ENCODE data around the gene SAMD13. TPM values are rescaled to one million over a fixed set of nuclear protein-coding genes. Genes with fewer than 3 reads are reported as not detected.

The SAMD13 gene
- total and polyA plus RNA-seq, 10 of the 15 experiments (the other 5 are each of a cell fraction or from before 2014, with no cell fraction given), result 0.81 to 1.9 (median 1.2) TPM; not detected in 1

DNA sequence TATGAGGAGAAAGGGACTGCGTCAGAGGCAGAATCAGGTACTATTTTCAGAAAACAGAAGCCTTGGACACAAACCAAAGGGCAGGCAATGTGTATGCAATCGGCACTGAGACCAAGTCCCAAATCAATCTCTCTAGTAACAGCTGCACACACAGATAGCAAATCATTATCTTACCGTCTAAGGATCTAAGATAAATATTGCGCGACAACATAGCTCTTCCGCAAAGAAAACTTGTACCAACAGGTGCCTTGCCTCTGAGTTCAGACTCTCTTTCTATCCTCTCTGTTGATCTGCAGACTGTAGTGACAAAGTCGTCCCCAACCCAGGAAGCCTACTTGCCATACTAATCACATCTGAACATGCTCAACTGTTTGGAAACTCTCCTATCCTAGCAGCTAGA is 22.6 kb upstream of the SAMD13 start:
- DNase-seq (ENCODE audit: low read depth, low spot score) (no peak), FAIRE-seq (no peak), ATAC-seq (no peak)
- intact Hi-C loops (cut with micrococcal nuclease; ENCODE audit: unreplicated experiment), result no loop called here
- ChIA-PET CTCF (interaction anchor here (0.6 kb wide), 1 partner anchor 360 kb away, joined by 3 read pairs; no protein-coding TSS in a partner anchor), RAD21 (ENCODE audit: unreplicated experiment) (no interaction called here), SMC1A (ENCODE audit: uncharacterized antibody, unreplicated experiment) (no interaction called here), POLR2A (no interaction called here)
- no TSS peak for BruUV-seq (replicated peaks)
- no peak overlapping the region for H2AFZ ChIP-seq (ENCODE audit: control insufficient read depth, low read depth, low read length)
- WGBS (ENCODE audit: insufficient coverage, insufficient replicate concordance, low lambda C conversion rate, missing lambda C conversion rate), result 66% methylated on average over 6 of the region's 7 CpGs
- H3K4me1 ChIP-seq (ENCODE audit: control insufficient read depth, insufficient read depth, low read length), result no peaks in the 10 kb centered on the region
- H3K4me2 ChIP-seq (ENCODE audit: control insufficient read depth, insufficient read depth), result no peak overlapping the region
- H3K36me3 ChIP-seq (ENCODE audit: control insufficient read depth in 2 of 2, insufficient read depth in 2 of 2, low read length in 1 of 2), result no peaks in the 10 kb centered on the region
- H3K4me3 ChIP-seq, result no peak overlapping the region
- no peak overlapping the region for H3K9ac ChIP-seq (ENCODE audit: control insufficient read depth, insufficient read depth, low read length)
- no peaks in the 10 kb centered on the region for H3K79me2 ChIP-seq (ENCODE audit: control insufficient read depth, insufficient read depth, low read length)
- TF ChIP-seq SMARCA5 (IDR thresholded peaks at IDR 0.05) (no peak), KAT2A (conservative IDR thresholded peaks at IDR 0.05; ENCODE audit: control insufficient read depth, low read depth, low read length) (no peak), FOS (IDR thresholded peaks at IDR 0.05; ENCODE audit: borderline replicate concordance, extremely low read depth, insufficient read length) (no peak), SREBF1 (IDR thresholded peaks at IDR 0.05; ENCODE audit: low read length) (no peak), NR2F1 (conservative IDR thresholded peaks at IDR 0.05) (no peak), BRCA1 (IDR thresholded peaks at IDR 0.05; ENCODE audit: low read depth, low read length) (no peak), SP1 (IDR thresholded peaks at IDR 0.05; ENCODE audit: low read depth, low read length) (no peak), CREM (IDR thresholded peaks at IDR 0.05; ENCODE audit: low read depth) (no peak), DPF2 (IDR thresholded peaks at IDR 0.05) (no peak), MYB (IDR thresholded peaks at IDR 0.05; ENCODE audit: borderline replicate concordance, low read depth, low read length) (no peak), RFX5 (IDR thresholded peaks at IDR 0.05; ENCODE audit: low read depth, low read length) (no peak), ZNF24 (IDR thresholded peaks at IDR 0.05) (no peak), CHD2 (IDR thresholded peaks at IDR 0.05; ENCODE audit: borderline replicate concordance, low read depth, low read length) (no peak), NKRF (conservative IDR thresholded peaks at IDR 0.05) (no peak), RB1 (IDR thresholded peaks at IDR 0.05; ENCODE audit: borderline replicate concordance) (no peak), KLF5 (IDR thresholded peaks at IDR 0.05; ENCODE audit: partially characterized antibody) (no peak), NR2C2 (IDR thresholded peaks at IDR 0.05; ENCODE audit: borderline replicate concordance, control insufficient read depth, insufficient read length, low read depth) (no peak)
- no peak overlapping the region for H3K27ac ChIP-seq (ENCODE audit: control insufficient read depth, insufficient read depth)
- H3K9me3 ChIP-seq (replicated peaks; ENCODE audit: control insufficient read depth, insufficient read depth, low read length), result no peaks in the 10 kb centered on the region
- no peaks in the 10 kb centered on the region for H3K27me3 ChIP-seq (replicated peaks in 1 of 2; ENCODE audit: control insufficient read depth in 2 of 2, insufficient read depth in 2 of 2, low read length in 1 of 2)
- no peaks in the 10 kb centered on the region for H4K20me1 ChIP-seq (ENCODE audit: control insufficient read depth, insufficient read depth)
- in situ Hi-C loops (cut with MboI), result no loop called here

All from GM12878 (cell line).